ENCODE data around the gene PPP1R1B.

The PPP1R1B gene

DNA sequence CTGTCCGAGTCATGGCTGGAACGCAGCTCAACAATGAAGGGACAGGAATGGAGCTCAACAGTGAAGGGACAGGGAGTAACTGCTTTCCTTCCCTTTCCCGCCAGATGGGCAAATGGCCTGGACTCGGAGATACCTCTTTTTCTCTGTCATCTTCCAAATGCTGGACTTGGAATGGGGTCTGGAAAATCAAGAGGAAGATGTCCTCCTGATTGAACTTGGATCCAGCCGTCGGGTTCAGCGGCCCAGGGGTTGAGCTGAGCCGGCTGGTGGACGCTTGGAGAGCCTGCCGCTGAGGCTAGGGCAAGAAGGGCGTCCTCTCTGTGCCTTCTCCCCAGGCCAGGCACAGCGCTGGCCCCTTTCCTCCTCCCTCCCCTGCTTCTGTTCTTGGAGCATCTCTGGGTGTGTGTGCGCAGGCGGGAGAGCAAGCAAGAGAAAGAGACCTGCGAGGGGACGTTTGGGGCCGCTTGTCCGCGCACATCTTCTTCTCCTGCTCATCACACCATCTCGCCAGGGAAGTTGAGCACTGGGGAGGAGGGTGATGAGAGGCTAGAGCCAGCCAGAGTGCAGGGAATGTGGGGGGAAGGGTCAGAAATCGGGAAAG, 25.7 kb upstream of the PPP1R1B start:
- DNase-seq, result no peak

DNA sequence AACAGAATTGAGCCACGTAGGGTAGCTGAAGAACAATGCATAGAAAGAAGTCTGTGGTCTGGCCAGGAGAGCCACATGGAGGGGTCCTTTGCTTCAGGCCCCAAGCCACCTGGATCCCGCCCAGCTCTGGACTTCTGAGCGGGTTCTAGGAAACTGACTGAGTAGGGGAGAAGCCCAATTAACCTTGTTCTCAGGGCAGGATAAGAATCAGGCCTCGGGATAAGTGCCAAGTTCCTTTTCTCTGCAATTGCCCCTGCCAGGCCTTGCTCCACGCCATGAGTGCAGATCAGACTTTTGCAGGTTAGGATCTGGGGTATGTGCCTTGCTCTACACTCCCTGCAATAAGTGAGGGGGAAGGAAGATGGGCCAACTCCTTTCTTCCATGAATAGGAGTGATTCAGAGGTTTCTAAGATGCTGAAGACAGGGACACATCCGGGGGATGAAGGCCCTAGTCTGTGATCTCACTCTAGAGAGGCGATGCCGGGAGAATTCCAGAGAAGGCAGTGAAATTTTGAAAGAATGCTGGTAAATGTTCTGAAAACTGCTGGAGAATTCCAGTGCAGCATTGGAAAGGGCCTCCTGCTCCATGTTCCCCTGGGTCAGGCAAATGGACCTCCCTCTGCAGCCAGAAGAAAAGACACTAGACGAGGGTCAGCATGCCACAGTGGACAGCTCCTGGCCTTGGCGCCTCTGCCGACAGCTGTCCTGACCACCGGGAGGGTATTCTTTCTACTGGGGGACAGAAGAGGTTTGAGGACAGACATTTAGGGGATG, 24.8 kb upstream of the PPP1R1B start:
- DNase-seq, result no peak

DNA sequence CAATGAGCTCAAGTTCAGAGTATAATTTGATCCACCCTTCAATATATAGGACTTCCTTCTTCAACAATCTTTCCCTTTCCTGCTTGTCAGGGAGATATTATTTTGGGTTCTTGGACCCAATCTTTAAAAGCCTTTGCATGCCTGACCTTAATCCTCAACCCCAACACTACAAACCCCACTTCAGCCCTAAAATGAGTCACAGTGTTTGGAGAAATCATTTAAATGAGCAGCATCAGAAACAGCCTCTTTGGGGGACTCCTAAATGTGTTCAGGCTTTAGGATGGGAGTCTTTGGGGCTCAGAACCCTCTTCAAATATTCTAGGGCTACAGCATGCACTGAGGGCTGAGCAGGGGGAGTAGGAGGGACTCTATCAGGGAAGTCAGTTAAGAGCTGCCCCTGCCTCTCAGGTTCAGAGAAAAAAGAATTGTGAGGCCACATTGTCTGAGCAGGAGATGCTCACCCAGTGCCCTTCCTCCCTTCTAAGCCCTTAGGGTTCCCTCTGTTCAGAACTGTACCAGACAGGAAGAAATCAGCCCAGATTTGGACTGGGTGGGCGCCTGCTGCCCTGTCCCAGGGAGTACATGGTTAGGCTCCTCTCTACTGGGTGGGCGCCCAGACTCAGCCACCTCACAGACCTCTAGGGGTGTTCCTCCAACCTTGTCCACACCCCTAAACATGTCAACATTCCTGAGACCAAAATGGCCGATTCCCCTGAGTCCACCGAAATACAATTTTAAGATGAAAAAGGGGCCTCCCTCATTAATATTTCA, 24.0 kb upstream of the PPP1R1B start:
- DNase-seq, result no peak

DNA sequence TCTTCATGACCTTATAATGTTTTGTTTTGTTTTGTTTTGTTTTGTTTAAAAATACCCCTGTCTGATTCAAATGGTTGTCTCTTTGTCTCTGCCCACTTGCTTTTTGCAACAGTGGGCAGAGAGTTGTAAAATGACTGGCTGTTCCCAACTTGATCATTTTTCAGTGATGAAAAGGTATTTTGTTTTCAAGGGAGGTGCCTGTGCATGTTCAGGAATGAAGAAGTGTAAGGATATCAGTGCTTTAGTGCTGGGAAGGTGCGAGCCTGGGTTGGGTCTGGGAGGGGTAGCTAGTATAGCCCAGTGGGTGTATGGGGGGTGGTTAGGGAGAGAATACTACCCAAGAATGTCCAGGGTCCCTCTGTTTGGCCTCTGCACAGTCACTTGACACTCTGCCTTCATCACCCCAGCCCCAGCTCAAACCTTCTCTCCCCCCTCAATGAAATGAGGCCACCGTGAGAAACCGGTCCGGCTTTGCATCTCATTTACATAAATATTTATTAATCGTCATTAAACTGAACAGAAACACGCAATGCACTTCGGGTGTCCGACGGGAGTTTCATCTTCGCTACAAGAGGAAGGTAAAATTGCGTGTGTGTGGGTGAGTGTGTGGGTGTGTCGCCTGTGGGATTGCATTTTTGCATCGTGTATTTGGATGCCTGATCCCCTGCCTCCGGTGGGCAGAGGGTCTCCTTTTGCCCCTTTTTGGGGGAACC, 23.3 kb upstream of the PPP1R1B start:
- no peak for DNase-seq

DNA sequence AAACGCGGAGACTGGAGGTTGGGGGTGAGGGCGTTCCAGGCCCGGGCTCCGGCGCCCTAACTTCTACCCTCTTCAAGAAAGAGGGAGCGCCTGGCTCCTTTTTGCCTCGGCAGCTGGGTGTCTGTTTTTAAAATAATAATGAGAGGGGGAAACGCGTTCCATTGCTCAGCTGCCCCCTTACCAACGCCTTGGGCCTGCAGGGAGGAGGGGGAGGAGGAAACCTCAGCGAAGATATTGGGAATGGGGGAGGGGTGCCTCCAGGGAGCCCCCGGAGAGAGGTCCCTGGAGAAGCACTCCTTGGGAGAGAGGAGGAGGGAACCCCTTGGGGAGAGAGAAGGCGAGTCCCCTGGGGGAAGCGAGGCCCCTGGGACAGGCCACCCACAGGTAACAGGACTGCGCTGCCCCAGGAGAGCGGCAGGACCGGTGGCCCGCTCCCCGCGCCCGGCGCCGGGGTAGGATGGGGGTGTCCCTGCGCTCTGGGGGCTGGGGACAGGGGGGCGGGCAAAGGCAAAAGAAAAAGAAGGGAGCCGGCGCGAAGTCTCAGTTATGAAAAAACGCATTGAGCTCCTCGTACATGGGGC, 21.8 kb upstream of the PPP1R1B start:
- DNase-seq, result no peak

DNA sequence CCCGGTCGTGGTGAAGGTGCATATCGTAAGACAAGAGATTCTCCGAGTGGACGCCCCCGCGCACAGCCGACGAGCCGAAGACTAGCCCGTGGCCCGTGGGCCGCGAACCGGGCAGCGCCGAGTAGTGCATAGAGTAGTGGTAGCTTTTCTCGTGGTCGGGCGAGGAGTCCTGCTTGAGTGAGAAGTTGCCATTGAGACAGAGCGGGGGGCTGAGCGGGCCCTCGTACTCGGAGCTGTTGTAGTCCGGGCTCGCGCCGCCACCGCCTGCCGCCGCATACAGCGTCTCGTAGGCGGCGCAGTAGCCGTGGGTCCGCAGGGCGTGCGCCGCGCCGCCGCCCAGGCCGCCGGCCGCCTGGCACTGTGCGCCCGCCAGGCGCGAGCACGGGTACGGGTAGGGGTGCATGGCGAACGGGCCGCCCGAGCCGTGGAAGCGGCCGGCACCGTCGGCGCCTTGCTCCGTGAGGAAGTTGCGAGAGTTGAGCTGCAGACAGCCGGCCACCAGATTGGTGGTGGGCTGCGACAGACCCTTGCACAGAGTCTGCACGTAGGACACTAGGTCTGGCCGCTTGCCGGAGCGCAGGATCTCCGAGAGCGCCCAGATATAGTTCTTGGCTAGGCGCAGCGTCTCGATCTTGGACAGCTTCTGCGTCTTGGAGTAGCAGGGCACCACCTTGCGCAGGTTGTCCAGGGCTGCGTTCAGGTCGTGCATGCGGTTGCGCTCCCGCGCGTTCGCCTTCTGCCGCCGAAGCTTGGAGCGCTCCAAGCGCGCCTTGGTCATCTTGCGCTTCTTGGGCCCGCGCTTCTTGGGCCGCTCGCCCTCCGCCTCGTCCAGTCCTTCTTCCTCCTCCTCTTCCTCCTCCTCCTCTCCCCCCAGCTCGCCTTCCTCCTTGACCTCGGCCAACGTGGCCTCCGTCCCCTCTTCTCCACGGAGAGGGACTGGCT, 21.0 kb upstream of the PPP1R1B start:
- DNase-seq, result no peak

DNA sequence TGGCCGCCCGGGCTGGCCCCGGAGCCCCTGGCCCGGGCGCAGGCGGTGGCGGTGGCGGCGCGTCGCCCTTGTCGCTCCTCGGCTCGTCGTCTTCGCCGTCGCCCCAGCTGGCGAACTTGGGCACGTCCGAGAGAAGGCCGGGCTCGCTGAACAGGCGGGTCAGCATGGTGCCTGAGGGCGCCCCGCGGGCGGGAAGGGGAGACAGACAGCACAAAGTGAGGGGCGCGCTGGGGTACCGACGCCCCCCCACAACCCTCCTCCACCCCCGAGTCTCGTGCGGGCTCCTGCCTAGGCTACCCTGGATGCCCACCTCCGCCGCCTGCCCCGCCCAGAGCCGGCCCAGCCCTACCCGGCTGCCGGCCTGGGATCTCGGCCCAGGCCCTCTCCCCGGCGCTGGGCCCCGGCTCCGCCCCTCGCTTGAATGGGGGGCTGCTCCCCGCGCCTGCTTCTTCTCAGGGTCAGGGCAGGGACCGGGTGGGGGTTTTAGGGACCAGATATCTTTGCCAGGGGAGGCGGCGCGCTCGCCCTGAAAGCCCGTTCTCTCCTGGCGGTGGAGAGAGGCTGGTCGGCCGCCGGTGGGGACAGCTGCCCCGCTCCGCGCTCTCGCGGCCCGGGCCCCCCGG, 20.2 kb upstream of the PPP1R1B start:
- DNase-seq, result no peak

DNA sequence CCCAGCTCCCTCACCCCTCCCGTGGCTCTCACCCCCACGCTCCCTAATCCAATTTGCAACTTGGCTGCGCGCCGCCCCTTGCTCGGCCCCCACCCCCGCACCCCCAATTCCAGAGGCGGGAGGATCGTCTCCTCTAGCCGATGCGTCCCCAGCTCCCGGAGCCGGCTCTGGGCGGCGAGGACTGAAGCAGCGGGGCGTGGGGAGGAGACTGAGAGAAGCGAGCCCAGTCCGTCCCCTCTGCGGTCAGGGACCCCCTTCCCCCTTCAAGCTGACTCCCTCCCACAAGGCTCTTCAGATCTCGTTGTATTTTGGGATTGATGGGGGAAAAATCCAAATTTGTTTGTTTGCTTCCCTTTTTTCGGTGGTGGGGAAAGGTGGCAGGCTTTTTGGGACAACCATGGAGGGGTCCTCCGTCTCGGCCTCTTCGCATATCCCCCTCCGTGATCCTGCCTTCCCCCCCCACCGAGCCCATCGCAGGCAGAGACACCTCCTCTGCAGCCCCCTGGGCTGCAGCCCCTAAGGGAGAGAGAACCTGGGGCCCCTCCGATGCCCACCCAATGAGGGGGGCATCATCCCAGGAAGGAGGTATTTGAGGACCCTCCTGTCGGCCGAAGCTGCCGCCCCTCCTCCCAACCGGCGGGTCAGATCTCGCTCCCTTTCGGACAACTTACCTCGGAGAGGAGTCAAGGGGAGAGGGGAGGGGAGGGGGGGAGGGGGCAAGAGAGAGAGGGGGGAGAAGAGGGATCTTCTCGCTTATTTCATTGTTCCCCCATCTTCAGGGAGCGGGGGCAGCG, 19.5 kb upstream of the PPP1R1B start:
- DNase-seq, result no peak

DNA sequence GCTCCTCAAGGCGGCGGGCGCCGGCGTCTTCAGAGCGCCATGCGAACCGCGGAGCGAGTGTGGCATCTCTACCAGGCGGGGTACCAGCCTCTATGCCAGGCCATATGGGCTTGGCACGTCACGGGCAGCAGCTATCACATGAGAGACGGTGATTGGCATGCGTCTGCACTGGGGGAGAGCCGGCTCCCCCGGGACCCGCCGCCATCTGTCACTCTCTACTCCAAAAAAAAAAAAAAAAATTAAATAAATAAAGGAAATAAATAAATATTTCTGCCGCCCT, 19.0 kb upstream of the PPP1R1B start, which contains the start of gene NEUROD2:
NEUROD2 (minus strand) TSS at position 70 of the 280 bp plus-strand sequence. CDS start 1,321 bp downstream, outside the sequence.
- DNase-seq, result no peak

DNA sequence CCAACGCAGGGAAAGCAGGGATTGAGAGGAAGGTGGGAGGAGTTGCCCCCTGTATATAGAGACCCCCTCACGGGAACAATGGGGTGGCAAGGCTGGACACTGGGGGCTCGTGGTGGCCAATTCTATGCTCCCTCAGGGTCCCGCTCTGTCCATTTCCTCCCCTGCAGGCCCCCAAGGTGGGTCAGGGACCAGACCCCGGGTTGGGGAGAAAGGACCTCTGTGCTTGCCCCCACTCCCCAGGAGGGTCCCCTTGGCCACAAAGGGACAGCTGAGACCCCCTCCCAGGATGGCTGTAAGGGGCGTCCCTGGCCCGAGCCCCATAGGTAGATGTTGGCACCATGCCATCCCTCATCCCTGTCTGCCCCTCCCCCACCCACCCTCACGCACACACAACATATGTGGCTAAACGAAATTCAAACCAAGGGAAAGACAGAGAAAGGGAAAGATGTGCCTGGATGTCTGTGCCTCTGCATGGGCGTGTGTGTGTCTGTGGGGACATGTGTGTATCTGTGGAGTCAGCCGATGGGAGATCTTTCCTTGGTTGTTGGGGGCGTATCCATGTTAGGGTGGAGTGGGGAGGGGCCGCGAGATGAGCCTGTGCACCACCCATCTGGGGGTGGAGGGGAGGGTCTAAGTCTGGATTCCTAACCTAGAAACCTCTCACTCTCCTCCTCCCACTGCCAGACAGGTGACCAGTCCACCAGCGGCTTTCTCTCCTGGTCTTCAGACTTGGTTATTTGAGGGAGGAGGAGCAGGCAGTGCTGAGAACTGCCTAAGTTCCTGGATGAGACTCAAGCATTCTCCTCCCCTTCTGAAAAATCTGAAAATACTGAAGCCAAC, 18.4 kb upstream of the PPP1R1B start:
- no peak for DNase-seq

DNA sequence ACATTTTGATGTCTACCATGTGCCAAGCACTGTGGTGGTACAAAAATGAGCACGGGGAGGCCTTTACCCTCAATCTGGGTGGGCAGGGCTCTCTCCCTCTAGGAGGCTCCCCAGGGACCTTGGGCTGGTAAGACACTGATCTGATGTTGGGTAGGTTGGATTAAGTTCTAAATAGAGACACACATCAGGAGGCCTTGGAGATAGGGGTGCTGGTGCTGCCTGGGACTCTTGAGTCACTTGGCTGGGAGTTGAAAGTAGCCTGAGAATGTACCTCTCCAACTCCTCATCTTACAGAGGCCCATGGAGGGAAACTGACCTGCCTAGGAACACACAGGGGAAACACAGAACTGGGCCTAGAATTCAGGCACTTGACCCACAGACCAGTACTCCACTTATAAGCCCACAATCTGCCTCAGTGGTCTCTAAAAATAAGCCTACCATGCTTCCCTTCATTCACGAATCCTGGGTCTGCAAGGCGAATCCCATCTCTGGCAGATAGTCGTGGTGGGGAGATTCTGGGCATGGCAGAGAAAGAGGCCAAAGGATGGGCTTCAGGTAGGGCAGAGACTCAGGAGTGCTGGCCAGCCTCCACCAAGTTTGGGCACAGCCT, 17.2 kb upstream of the PPP1R1B start:
- DNase-seq, result no peak

DNA sequence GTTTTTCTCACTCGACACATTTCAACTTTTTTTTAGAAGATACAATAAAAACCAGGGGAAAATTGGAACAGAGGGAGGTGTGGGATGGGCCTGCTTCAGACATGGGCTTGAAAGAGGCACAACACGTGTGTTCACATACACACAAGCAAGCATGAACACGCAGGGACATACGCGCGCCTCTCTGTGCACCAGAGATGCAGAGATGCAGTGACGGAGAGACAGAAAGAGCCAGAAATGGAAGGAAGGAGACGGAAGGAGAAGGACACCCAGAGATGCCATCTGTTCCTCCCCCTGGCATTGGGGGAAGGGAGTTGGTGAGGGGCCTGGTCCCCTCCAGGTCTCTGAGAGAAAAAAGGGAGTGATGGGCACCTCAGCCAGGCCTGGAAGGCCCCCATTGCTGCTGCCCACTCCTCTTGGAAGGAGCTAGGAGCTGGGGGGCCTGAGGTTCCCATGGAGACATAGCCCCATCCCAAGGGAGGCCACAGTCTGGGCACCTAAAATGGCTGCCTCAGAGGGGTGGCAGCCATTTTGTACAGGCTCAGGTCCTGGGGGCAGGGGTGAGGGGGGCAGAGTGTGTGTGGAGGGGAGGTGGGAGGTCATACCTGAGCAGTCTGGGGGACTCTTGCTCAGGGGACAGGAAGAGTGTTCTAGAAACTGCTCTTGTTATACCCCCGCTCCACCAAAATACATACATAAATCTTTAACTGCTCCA, 15.2 kb upstream of the PPP1R1B start:
- DNase-seq, result no peak

DNA sequence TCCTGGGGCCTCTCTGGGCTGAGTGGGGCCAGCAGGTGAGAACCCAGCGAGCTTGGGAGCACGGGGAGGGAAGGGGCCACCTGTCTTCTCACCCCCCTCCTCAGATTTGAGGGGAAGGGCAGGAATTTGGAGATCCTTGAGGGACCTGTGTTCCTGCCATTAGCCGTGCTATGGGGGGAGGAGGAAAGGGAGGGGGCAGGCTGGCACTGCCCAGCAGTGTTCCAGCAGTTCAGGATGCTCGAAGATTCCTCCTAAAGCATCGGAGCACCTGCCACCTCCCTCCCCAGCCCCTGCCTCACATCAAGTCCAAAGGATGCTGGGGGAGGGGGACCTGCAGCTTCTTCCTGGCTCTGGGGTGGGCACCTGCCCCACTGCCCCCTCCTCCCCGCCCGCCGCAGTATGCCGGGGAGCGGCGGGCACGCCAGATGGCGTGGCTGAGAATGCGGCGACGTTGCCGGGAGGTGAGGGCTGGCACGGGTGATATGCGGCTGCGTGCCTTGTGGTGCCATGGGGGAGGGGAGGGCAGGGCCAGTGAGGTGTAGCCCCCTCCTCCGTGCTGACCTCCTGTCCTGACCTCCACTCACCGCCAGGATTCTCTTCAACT, 14.4 kb upstream of the PPP1R1B start:
- DNase-seq, result no peak

DNA sequence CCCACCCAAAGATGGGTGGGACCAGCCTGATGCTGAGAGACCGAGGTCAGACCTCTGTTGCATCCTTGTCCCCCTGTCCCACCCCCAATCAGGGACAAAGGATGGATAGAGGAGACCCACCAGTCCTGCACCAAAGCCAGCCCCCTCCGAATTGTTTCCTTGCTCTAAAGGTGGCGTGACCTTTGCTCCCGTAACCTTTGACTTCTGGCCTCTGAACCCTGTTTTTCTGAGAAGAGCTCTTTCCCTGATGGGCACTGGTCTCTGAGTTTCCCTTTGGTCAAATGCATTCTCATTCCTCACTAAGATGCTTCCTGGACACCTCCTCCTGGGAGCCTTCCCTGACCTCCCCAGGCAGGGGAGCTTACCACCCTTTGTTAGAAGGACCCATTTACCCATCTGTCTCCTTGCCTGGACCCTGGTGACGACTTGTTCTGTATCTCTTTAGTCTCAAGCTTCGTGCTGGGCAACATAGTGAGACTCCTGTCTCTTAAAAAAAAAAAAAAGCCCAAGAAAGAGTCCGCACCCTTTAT, 13.8 kb upstream of the PPP1R1B start:
- no peak for DNase-seq

DNA sequence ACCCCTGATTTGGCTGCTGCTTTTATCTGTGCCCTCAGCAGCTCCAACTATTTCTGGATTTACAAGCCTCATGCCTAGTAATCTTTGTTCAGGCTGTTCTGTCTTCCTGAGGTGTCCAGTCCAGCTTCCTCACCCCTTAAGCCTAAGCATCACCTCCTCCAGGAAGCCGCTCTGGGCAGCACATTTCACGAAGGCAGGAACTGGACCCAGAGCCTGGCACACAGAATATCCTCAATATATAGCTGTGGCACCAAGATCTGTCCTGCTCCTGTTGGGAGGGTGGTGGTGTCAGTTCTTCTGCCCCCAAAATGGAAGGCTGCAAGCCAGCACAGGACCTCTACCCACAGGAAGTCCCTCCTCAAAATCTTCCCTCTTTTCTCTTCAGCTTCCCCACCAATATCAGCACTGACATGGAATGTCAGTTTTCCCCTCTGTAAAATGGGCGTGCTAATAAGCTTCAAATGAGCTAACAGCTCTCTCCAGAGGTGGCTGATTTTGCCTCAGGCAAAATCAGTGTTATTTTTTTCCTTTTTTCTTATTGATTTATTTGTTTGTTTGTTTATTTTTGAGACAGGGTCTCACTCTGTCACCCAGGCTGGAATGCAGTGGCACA, 12.1 kb upstream of the PPP1R1B start:
- no peak for DNase-seq

DNA sequence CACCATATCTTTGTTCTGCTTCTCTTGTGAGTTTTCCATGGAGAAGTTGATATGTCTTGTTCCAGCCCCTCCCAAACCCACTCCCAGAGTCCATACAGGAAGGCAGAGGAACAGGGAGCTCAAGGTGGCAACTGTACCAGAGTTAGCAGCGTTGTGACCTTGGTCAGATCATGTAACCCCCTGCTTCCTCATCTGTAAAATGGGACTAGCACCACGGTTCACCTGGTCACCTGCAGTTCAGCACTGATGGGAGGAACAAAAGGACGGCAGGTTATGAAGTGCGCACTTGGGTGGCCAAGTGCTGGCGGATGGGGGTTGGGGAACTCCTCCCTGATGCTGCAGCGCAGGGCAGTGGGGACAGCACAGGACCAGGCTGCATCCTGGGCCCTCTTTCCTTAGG, 11.3 kb upstream of the PPP1R1B start:
- DNase-seq, result no peak

DNA sequence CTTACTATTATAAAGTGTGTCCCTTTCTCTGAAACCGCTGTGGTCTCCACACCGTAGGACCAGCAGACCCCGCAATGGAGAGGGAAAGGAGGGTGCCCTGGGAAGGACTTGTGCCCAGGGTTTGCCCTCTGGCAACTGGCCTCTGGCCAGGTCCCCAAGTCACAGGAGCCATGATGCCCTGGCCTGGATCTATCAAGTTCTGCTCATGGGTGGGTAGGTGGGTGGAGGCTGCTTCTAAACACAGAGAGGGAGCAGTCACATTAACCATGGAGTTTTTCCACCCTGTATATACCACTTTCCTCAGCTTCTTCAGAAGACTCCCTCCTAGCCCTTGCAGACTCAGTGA, 9.7 kb upstream of the PPP1R1B start:
- DNase-seq, result no peak
